GM19395 (cell line): ENCODE results near the gene DNAH8.

ENCODE experiments used
- ATAC-seq: cut with Tn5 transposase; IDR thresholded peaks from one replicate; pipeline ENCODE4 v1.9.1; 2021; ENCODE audit warnings: mild to moderate bottlenecking, moderate library complexity; ENCODE audit not compliant: unreplicated experiment

Gene DNAH8

DNA sequence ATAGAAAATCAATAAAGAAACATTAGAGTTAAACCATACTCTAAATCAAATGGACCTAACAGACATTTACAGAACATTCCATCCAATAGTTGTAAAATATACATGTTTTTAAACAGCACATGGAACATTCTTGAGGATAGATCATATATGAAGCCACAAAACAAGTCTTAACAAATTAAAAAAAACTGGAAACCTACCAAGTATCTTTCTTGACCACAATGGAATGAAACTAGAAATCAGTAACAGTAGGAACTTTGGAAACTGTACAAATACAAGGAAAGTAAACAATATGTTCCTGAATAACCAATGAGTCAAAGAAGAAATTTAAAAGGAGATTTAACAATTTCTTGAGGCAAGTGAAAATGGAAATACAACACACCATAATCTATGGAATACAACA is 242.3 kb downstream of the DNAH8 start:
- ATAC-seq: no peak

DNA sequence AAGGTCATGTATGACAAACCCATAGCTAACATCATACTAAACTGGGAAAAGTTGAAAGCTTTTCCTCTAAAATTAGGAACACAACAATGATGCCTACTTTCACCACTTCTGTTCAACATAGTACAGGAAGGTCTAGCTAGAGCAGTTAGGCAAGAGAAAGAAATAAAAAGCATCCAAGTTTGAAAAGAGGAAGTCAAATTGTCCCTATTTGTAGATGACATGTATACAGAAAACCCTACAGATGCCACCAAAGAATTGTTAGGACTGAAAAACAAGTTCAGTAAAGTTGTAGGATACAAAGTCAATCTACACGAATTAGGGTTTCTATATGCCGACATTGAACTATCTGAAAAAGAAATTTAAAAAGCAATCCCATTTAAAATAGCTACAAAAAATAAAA is 244.0 kb downstream of the DNAH8 start:
- no peak for ATAC-seq

DNA sequence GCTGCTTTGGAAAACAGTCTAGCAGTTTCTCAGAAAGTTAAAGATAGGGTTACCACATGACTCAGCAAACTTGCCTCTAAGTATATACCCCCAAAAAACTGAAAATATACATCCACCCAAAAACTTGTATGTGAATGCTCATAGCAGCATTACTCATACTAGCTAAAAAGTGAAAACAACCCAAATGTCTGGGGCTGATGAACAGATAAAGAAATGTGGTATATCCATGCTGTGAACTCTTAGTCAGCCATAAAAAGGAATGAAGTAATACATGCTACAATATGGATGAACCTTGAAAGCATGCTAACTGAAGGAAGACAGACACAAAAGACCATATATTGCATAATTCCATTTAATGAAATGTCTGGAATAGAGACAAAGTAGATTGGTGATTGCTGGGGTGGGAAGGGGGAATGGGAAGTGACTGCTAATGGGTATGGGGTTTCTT is 253.6 kb downstream of the DNAH8 start:
- ATAC-seq: no peak

DNA sequence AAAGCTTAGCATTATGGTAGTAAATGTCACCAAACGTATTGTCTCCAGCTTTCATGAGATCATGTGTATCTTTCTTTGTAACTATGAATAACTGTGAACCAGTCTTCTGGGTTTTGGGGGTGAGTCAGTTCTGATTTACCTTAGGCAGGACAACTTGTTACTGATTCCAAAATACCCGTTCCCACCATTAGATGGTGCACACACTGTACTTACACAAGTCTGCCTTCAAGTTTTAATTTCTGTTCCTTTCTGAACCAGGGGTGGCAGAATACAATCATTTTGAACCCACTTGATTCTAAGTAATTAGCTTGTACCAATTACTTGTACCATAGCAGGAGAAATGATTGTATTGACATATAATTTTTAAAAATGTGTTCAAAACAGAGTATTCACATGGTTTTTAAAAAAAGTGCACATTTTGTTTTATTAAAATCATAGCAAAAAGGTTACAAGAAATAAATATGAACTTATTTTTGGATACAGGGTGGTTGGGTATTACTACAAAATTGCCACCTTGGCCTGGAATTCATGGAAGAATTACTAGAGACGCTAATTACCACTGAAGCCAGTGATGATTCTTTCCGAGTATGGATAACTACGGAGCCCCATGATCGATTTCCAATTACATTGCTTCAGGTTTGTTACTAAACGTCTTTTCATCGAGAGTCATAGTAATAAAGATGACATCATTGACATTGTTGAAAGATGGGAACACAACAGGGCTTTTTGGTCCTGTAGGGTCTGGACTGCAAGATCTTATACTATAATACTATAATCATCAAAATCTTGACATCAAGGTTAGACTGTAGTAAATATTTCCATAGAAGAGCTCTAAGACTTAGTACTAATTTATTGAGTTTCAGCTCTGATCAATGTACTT is 258.3 kb downstream of the DNAH8 start:
- ATAC-seq: peak; percentile 63

DNA sequence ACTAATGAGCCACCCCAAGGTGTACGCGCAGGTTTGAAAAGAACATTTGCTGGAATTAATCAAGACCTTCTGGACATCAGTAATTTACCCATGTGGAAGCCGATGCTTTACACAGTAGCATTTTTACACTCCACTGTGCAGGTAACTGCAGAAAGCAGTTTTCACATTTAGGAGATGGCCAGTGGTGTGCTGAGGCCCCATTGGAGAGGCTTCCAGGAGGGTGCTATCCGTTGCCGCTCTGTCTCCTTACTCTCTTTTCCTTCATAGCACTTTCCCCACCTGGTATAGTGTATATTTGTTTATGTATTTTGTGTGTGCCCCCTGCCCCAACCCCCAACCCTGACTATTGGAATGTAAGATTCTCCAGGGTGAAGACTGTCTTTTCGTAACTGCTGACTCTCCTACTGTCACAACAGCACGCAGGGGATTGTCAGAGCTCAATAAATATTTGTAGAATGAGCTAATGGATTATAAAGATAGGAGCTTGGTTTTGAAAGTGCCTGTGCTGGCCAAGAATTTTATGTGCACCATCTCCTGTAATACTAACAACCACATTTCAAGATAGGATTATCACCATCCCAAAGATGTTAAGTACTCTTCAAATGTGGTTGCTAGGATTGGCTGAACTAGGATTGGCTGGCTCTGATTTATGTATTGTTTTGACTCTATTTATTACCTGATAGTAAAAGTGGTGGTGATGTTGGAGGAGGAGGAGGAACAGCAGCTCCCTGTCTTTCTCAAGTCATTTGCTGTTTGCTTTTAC is 259.5 kb downstream of the DNAH8 start:
- ATAC-seq: no peak

DNA sequence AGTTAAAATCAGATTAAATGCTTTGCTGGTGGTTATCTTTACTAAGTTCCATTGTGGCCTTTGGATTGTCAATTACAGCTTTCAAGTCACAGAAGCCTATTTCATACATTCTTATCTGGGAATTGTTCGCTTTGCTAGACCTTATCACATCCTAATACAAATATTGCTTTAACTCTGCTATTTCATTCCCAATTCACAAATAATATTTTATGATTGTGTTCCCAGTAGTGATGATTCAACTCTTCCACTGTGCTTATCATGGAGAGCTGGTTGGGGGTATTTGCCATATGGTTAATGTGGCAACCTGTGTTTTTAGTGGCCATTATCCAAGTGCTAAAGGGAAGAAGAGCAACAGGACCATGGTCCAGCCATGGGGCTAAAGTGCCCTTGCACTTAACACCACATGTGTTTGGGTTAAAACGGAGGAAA is 260.5 kb downstream of the DNAH8 start:
- no peak for ATAC-seq

DNA sequence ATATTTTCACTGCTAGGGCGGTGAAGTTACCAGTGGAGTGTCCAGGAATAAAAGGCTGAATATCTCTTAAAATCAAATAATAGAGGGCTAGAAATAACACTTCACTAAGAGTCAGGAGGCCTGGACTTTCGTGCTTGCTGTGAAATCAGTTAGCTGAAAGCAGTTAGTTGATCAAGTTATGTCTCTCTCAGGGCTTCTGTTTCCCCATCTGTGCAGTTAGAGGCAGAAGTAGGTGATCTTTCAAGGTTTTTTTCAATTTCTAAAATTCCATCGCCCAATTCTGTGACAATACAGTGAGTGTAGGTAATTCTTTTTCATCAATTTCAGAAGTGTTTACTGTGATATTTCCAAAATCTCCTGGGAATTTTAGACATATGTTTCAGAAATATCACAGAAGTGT is 260.9 kb downstream of the DNAH8 start:
- no peak for ATAC-seq

DNA sequence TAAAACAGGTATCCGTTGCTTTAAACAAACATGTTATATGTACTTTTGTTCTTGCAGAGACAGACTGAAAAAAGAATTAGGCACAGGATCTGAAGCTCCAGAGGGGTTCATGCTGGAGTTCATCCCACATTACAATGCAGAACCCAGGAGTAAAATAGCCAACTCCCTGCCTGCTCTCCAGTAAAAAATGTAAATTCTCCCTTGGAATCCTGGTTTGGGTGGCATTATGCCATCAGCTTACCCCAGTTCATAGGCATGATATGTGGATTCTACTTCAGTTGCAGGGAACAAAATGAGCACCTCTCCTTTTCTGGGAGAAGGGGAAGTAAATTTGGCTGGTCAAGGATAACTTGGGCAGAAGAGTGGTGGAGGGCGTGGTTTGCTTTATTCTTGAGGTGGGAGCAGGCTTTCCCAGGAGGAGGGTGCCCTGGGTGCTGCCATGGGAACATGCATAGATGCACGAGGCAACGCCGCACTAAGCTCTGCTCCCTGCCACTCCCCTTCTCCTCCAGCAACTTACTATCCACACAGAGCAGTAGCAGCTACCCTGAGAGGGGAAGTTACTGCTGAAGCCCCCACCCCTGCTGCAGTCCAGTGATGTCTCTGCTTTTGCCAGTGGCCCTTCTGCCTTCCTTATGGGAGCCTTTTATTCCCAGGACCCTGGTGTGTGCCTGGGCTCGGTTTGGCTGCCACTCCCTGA is 261.8 kb downstream of the DNAH8 start:
- no peak for ATAC-seq

DNA sequence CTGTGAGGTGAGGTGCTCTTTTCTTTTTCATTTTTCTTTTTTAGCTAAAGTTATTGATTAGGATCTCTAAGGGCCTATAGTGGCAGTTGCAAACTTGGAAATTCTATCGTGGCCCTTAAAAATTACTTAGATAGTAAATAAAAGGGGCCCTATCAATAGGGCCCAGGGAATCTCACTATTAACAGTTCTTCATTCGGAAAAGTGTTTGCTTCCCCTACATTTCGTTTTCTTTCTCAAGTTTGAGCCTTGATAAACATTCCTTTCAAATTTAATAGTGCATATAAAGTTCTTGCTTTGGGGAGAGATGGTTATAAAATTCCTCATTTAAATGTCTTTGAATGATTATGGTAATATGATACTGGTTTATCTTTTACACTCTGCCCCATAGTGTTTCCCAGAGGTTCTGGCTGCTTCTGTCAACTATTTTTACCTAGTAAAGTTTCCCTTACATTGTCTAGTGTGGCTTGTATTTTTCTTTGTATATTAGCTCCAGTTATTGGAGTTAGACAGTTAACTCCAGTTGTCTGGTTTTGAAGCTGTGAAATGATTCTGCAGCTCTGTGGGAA is 263.1 kb downstream of the DNAH8 start:
- no peak for ATAC-seq

DNA sequence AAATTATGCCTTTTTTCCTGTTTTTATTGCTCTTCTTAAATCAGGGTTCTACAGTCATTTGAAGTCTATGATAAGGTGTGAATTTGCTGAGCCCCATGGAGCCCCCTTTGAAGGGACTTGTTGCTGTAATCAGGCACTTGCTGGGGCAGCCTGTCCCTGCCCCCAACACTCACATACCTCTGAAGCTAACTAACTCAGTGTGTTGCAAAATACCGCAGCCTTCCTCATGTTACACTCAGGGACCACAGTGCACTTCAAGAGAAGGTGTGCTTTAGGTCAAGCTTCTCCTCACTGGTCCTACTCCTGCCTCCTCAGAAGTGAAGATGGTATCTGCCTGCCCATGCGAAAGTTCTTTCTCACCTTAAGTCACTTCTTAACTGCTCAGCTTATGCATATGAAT is 267.4 kb downstream of the DNAH8 start:
- no peak for ATAC-seq

DNA sequence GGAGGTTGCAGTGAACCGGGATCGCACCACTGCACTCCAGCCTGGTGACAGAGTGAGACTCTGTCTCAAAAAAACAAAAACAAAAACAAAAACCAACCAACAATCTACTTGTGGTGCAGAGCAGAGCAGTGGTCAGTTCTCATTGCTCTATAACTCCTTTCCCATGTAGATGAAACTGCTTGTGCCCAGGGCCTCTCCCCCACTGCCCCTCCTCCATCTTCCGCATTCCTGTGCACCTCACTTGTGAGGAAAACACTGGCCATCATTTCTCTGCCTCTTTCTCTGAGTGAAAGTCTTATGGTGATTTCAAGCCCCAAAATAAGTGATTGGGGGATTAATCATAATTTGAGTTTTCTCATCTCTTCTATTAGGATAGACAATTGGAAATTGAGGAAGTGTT is 269.6 kb downstream of the DNAH8 start:
- ATAC-seq: no peak

DNA sequence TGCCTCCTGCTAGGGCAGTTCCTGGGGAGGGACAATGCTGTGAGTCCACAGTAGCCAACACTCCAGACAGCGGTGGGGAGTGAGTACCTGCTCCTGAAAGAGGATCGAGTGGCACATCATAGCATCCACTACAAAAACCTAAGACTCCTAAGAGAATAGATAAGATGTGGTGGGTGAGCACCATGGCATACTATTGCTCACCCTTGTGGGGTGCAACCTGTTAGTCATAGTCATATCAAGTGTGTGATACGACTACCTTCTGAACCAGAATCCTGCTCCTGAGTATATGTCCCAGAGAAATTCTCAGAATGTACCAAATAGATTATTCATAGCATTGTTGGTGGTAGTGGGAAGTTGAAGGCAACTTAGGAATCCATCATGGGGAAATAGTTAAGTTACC is 270.7 kb downstream of the DNAH8 start:
- ATAC-seq: no peak

DNA sequence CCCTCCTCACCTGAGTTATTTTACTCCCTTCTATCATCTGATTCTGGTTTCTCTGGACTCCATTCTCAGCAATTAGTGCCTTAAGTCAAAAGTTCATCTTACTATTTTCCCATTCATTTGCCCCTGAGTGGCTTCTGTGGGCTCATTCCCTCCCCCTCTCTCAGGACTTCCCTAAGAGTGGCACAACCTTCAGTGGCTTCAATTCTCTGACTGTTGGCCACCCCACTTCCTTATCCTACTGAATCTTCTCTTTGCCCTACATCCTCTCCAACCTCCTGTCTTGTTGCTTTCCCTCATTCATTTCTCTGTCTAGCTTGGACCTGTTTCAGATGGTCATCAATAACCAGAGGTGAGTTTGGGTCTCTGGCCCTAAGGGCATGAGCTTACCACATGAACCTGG is 272.4 kb downstream of the DNAH8 start:
- no peak for ATAC-seq

DNA sequence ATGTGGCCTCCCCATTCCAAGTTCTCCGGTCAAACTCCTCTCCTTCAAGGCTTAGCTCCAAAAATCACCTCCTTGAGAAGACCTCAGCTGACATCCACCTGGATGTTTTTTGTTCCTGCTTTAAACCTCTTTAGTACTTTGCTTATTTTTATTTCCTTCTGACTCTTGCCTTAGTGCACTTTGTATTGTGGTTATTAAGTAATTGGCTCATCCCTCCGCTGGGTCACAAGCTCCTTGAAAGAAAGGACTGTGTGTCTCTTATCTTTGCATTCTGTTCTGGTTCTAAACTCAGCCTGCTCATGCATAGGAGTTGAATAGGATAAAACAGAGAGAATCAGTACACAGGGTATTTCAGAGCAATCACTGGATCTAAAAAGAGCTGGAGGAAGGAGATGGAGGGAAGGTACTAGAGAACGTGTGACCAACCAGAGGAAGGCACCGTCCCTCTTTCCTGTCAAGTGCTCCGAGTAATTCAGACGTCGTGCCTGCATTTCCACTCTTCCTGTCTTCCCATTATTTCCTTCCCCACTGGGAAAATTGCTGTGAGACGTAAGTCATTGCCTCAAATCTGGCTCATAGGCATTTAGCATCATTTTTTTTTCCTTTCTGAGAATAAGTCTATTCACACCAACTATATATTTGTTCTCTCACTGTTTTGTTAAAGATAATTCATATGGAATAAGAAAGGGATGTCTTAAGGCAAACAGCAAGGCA is 273.8 kb downstream of the DNAH8 start:
- ATAC-seq: no peak

DNA sequence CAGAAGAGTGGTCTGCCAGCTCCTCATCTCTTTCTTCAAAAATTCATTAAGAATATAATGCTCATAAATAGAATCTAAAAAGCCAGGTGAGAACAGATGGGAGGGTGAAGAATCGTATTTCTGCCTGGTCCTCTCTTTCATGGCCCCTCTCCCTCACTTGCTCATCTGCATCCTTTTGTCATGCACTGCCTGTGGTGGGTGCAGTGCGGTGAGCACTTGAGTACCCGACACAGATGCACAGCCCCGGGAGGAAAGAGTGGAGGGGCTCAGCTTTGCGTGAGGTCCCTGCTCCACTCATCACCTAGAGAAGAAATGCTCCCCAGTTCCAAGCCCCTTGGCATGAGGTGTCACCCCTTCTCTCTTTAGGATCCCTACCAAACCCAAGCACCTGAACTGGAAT is 275.4 kb downstream of the DNAH8 start:
- no peak for ATAC-seq

DNA sequence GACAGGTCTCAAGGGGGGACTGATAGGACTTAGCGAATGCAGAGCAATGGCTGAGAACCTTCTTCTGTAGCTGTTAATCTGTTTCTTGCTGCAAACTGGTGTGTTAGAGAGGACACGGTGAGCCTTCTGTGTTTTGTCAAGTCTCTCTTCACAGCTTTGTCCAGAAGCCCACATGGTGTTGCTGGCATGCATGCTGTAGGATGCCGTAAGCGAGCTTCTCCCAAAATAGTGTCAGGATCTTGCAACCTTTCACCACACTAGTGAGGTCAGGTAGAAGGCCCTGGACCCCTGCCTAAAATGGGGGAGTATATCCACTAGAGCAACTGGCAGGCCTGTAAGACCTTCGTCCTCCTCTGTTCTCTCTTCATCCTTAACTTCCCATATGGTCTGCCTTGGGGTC is 281.6 kb downstream of the DNAH8 start:
- ATAC-seq: no peak

DNA sequence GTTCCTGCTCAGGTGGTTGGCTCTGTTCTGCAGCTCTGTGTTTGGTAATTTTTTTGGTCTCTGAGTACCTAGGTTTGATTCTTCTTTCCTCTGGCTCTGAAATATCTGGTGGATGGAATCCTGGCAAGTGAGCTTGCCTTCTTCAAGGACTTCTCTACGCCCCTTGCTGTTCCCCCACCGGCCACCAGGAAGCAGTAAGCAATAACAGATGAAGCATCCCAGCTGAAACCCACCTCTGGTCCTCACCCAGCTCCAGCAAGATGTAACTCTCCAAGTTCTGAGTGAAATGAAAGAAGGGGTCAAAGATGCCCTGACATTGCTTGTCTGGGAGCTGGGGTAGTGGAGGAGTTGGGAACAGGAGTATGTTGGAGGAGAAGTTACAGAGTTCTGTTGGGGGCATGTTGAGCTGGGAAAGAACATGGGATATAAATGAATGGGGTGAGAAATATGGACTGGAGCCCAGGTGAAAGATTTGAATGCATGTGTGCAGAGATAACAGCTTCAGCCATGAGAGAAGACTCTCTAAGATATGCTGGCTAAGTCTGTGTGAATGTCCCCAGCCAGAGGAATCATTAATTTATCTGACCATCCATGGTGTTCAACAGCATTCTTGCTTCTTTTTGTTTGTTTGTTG is 282.1 kb downstream of the DNAH8 start:
- ATAC-seq: no peak

DNA sequence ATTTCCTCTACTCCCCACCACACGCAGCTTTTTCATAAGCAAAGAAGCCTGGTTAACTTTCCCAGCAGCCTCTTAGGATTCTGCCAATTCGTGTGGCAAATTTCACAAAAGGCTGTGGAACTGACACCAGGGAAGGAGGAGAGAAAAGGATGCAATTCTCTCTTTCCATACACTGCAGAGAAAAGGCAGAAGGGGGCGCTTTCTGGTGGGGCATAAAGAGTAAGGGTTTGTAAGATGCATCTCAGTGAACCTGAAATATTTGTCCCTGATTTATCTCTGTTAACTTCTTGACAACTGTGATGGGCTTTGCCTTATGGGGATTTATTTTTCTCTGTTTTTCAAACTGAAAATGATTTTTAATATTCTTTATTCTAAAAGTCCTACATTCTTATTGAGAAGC is 288.0 kb downstream of the DNAH8 start:
- ATAC-seq: no peak

DNA sequence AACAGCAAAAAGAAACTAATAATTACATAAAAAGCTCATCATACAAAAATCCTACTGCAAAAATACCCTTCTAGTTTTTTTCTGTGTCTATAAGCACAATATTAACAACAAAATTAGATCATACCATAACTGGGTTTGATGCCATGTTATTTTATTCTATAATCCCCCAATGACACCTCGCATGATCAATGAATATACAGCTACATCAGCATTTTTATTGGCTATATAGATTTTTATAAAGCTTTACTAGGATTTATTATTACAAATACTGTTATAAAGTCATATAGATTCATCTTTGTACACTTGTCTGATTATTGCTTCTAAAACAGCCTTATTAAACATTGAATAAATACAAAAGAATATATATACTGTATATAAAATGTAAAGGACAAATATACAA is 288.4 kb downstream of the DNAH8 start:
- ATAC-seq: no peak

DNA sequence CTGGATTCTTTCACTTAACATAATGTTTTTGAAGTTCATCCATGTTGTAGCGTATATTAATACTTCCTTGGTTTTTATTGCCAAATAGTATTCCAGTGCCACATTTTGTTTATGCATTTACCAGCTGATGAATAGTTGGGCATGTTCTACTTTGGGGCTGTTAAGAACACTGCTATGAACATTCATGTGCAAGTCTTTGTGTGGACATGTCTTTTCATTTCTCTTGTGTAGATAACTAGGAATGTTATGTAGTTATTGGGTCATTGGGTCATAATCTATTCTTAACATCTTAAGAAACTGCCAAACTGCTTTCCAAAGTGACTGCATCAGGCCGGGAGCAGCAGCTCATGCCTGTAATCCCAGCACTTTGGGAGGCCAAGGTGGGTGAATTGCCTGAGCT is 289.7 kb downstream of the DNAH8 start:
- ATAC-seq: no peak
